Suppressor macrophage (primary cell): ENCODE data around the gene RRN3.
A peak's percentile ranks its signal among the peaks of the same experiment; 100 is the strongest.
"Not testable (repeated sequence)": the region's sequence is repeated elsewhere in the genome, so short reads cannot be mapped to it uniquely, and the experiment has no call there.

Experiments
- DNase-seq, 4 experiments: peaks; one replicate each; pipeline ENCODE4 v3.0.0-alpha.2; 2020 to 2022
- total RNA-seq, 17 experiments: gene quantifications; one replicate each; lab custom pipeline; 2026; ENCODE audit warnings: mixed read lengths in 6 of 17, inconsistent platforms in 3 of 17; lab: John Stamatoyannopoulos, UW

The RRN3 gene, protein sequence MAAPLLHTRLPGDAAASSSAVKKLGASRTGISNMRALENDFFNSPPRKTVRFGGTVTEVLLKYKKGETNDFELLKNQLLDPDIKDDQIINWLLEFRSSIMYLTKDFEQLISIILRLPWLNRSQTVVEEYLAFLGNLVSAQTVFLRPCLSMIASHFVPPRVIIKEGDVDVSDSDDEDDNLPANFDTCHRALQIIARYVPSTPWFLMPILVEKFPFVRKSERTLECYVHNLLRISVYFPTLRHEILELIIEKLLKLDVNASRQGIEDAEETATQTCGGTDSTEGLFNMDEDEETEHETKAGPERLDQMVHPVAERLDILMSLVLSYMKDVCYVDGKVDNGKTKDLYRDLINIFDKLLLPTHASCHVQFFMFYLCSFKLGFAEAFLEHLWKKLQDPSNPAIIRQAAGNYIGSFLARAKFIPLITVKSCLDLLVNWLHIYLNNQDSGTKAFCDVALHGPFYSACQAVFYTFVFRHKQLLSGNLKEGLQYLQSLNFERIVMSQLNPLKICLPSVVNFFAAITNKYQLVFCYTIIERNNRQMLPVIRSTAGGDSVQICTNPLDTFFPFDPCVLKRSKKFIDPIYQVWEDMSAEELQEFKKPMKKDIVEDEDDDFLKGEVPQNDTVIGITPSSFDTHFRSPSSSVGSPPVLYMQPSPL
- 34.2 to 70.5 (median 46.1) reads per million in 17 experiments for total RNA-seq

DNA sequence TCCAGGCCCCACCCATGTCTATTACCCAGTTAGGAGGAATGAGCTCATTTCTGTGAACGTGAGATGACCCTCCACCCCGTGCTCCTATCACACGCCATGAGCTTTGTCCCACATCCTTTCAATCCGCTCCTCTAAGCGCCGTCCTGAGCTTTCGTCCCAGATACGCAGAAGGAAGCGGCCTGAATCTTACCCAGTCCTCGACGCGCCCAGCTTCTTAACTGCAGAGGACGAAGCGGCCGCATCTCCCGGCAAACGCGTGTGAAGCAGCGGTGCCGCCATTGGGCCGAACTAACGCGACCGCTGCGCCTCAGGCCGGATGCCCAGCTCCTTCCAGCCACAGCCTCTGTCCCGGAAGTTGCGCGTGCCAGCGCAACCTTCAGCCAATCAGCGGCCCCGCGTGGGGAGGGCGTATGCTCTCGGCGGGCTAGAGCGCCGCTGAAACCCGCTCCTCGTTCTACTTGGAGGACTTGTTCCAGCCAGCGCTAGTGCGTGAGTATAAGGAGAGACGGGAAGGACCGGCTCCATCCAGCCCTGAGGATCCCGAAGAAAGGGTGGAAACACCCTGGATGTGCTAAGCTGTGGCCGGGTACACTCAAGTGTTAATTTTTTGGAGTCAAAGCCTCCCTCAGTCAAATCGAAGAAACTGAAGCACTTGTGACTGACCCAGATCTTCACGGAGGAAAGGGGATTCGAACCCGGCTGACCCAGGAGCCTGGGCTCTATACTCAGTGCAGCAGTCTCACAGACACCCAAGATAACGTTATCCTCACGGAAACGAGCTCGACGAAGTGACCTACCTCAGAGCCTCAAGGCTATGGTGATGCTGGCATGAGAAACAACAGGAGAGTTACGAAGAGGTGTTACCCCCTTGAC is at the start of gene RRN3:
TSS of gene RRN3 (minus strand) at position 318 of the 873 bp plus-strand sequence. CDS start at position 279, 39 bp downstream.
- DNase-seq: peak; percentile 92 to 96 (median 94)

DNA sequence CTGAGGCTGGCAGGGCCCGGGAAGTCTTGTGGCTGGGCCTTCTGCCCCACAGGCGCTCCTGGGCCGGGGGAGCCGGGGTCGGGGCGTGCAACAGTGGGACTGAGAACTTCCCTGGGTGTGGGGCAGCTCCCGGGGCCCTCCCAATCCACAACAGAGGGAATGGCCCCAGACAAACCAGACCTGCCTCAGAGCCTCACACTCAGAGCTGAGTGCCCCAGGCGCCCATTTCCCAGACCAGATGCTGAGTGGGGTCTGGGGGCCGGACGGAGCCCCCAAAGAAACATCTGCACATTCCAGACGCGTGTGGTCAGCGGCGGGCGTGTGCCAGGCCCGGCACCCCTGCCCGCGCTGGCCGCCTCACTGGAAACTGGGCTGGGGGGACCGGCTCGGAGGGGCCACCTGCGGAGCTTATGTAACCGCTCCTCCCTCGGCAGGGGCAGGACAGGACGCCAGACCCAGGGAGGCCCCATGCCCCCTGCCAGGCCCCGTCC is 49.6 kb upstream of the RRN3 start:
- DNase-seq: not testable (repeated sequence)

DNA sequence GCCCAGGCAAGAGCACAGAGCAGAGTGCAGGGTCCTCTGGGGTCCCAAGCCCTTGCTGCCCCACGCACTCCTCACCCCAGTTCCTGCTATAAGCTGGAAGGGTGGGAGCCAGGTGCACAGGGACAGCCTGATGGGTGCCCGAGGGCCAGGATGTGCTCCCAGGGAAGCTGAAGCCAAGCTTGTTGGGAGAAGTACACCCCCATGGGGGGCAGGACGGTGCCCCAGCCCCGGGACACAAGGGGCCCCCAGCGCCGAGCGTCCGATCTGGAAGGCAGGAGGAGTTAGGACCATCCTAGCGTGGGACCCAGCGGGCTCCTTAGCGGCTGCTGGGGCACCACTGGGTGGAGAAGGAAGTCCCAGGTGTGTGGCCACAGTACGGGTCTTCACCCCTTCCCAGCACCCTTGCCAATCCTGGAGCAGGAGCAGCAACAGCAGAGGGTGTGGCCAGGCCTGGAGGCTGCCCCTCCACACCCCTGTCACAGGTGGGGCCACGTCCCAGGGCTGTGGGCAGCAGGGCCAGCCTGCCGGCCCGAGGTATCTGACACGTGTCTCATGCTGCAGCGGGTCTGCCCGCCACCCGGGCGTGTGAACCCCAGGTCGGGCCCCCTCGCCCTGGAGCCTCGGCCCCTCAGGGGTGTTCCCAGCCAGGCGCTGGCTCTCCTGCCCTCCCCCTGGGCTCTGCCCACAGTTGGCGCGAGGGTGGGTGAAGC is 49.0 kb upstream of the RRN3 start:
- DNase-seq: not testable (repeated sequence)

DNA sequence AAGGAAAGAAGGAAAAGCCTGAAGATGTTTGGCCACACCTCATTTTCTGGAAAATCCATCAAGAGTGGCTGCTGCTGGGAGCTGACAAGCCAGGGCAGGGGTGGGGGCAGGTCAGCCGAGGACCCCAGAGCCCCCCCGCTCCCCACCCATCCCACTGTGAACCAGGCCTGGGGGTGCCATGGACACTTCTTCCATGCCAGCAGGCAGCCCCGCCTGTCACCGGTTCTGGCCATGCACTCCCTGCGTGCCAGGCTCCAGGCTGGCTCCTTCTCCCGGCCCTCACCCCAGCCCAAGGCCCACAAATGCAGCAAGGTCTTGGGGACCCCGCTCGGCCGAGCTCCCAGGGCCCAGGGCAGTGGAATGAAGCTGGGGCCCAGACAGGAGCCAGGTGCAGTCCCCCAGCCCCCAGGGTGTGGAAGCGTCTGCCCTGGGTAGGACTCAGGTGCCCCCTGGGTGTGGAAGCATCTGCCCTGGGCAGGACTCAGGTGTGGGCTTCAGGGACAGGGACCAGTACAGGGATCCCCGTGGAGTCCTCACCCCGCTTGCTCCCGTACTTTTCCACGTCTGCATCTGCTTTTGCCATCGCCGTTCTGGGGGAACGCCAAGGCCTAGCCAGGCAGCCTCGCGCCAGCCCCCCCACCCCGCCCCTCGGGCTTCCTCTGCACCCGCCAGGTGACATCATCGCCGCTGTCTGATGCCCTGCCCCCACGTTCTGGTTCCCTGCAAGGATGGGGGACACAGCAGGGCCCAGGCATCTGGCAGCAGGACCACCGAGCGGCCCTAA is 48.2 kb upstream of the RRN3 start:
- DNase-seq: not testable (repeated sequence)

DNA sequence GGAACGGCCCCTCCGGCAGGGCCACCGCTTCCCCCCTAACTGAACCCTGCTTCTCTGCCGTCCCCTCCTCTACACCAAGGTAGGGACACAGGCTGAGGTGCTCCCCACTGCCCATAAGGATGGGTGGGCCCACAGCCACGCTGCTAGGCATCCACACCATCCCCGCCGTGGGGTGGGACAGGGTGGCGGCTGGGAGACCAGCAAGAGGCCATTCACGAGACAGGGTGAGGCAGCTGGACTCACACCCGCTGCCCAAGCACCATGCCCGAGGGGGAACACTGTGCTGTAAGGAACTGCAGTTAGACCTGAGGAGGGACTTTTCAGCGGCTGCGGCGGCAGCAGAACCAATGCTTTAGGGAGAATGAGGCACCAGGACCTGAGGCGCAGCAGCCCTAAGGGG is 47.5 kb upstream of the RRN3 start:
- no peak for DNase-seq

DNA sequence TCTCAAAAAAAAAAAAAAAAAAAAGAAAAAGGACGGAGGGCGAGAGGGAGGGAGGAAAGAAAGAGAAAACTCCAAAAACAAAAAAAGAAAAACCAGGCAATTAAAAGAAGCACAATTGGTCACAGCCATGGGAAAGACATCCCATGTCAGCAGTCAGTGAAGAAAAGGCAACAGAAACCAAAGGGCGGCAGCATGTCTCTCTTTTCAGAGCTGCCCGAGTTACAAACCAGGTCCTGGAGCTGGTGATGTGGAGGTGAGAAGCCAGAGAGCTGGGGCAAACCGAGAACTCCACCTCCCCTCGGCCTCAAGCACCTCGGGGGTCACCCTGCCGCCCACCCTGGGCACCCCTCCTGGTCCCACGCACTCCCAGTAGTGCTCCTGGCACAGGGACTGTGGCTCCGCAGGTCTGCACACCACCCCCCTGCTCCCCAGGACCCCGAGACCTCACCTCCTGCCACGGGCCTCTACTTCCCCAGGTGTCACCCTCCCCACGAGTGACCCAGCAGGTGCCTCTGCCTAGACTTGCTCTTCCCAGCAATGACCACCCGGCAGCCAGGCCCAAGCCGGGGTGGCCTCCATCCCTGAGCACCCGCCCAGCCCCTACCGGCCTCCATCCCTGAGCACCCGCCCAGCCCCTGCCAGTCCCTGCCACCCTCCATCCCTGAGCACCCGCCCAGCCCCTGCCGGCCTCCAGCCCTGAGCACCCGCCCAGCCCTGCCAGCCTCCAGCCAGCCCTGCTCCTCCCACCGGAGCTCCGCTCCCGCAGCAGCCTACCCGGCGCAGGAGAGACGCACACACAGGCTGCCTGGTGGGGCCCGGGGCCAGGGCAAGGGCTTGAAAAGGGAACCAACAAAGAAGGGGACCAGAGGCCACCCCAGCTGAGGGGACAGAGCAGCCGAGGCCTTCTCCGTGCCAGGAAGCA is 46.6 kb upstream of the RRN3 start:
- not testable (repeated sequence) for DNase-seq

DNA sequence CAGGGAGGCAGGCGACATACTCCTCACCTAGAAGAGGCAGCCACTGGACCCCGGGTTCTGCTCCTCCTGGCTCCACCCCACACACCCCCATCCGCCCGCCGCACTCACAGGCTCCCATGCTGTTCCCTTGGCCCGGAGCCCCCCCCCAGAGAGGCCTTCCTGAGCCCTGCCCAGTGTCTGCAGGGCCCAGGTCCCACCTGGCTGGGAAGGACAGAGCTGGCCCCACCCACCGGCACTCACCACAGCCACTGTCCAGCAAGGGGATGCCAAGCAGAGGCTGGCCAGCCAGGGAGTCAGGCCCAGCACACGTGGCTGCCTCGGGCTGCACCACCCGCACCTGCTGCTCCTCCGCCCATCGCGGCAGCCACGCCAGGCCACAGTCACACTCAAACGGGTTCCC is 43.4 kb upstream of the RRN3 start:
- DNase-seq: not testable (repeated sequence)

DNA sequence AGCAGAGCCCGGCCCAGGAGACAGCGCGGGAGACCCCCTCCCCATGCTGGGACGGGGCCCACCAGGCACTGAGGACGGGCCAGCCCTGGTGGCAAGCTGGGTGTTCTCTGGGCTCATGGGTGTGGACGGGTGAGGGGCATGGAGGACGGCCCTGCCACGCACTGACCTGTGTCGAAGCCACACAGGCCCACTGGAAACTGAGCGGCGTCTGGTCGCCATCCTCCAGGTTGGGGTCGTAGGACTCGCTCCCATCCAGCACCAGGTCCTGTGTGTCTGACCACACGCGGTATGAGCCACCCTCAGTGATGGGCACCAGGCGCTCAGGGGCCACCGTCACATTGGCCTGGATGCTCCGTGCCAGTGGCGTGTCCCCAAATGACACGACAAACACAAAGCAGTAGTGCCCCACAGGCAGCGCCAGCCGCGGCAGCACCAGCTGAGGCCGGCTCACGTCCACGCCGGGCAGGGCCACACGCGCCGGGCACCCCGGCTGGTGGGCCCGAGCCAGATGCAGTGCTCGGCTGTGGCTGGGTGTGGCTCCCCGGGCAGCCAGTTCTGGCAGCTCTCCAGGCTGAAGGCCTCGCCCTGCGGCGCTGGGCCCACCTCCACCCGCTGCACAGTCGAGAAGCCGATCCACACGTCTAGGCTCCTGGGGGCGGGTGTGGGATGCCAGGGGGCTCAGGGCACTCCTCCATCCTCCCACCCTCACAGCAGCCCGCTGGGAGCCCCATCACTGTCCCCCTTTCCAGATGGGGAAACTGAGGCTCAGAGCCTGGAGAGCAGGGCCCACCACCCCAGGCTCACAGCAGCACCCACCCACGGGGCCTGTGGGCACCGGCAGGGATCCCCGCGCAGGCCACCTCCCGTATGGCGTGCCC is 41.6 kb upstream of the RRN3 start:
- DNase-seq: not testable (repeated sequence)

DNA sequence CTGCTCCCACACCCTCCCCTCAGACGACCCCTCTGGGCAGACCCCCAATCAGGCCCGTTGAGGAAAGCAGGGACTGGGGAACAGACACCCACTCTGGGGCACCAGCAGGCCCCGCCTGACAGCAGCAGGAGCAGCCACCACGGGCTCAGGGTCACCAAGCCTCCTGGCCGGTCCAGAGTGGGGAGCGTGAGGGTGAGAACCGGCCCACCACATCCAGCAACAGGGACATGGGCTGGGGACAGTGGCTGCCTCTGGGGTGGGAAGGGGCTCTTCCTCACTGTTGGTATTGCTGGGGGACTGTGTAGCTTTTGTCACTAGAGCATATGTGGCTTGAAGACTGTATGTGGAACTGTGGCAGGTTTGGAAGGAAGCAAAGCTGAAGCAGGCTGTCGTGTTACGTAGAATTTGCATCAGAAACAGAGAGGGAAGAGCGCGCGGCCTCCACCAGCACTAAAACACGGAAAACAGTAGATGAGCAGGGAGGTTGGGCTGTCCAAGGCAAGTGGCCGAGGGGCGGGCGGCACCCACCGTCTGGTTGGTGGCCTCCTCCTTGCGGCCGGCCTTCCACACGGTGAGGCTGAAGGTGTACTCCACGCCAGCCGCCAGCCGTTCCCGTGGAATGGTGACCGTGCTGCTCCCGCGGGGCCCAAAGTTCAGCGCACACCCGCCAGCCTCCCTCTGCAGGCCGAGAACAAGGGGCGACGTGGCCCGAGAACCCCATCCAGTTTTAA is 40.8 kb upstream of the RRN3 start:
- not testable (repeated sequence) for DNase-seq

DNA sequence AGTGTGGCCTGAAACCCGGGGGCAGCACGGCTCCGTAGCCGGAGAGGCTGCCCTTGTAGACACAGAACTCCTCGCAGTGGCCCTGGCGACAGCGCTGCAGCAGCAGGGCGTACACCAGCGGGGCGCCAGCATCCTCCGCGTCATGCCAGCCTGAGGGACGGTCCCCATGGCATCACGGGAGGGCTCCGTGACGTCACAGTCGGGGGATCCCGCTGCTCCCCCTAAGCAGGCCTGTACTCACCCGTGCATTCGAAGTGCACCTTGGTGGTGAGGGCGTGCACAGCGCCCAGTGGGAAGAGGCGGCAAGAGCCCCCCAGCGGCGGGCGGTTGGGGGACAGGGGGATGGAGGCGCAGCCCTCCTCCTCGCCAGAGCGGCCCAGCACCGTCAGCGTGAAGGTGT is 39.5 kb upstream of the RRN3 start:
- not testable (repeated sequence) for DNase-seq

DNA sequence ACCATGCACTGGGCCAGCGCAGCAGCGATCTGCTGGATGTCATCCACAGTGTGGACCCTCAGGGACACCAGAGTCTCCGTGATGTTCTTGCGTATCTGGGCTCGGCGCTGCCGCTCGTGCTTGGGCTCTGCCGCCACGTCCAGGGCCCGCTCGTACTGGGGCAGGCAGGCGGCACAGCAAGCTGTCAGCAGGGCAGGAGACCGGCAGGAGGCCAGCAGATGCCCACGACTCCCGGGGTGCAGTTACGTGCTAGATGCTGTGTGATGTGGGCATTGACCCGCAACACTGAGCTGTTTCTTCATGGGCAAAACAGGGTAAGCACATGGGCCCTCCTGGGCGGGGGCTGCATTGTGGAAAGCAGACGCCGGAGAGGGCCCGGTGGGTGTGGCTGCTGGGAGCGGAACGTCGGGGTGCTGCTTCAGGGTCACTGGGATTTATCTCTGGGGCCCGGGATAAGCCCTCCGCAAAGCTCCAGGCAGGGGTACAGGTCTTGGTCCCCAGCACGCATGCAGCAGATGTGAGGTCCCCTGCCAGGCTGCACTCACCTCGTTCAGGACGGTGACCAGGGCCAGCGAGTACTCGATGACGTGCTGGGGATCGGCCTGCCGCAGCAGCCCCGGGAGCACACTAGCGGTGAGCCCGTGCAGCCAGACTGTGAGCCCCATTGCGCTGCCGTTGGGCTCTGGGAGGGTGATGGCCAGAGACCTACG is 38.8 kb upstream of the RRN3 start:
- DNase-seq: not testable (repeated sequence)

DNA sequence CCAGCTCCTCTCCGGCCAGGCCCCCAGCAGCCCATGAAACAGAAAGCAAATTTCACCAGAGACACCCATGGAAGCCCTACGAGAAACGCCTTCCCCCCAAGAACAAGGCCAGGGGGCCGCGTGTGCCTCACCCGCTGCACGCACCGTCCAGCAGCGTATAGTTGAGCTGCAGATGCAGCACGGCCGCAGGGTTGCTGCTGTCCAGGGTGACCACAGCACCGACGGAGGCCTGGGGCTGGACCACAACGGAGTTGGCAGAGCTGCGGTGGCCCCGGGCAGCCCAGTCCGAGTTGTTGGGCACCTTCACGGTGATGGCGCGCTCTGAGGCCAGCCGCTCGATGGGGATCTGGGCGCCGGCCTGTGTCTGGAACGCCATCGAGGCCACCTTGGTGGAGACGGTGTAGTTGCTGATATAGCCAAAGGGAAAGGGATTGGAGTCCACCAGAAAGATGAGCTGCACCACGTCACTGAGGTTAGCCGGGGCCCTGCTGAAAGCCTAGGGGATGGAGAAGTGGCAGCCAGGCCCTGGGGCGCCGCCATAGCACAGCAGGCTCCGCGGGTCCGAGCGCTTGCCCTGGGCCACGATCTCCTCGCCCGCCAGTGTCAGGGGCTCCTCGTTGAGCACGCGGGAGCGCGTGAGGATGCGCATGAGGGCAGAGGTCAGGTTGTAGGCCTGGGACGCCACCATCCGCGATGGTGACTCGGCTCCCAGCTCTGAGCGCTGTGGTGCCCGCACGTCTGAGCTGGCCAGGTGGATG is 37.0 kb upstream of the RRN3 start:
- not testable (repeated sequence) for DNase-seq

DNA sequence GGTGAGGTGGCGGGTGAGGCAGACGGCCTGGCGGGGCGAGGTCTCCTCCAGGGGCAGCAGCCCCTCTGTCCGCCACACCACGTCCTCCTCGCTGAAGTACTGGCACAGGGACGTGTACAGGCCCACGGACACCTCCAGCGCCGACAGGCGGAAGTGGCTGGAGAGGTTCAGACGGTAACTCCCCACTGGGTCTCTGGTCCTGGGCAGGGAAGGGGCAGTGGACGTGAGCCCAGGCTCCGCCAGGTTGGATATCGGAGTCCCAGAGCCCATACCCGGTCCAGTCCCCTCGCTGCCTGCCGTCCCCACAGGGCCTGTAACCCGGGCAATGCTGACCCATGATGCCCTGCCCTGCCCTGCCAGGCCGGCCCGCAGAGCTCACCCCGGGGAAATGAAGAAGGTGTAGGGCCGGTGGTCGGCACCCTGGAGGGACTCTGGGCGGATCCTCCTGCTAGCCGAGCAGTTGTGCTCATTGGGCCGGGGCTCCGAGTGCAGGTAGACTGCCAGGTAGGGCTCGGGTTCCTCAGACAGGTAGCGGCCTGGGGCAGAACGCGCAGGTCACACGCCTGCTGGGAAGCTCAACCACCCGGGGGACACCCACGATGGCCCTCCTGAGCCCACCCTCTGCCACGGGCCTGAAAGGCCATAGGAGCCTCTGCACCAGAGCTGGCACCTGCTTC is 36.3 kb upstream of the RRN3 start:
- DNase-seq: not testable (repeated sequence)

DNA sequence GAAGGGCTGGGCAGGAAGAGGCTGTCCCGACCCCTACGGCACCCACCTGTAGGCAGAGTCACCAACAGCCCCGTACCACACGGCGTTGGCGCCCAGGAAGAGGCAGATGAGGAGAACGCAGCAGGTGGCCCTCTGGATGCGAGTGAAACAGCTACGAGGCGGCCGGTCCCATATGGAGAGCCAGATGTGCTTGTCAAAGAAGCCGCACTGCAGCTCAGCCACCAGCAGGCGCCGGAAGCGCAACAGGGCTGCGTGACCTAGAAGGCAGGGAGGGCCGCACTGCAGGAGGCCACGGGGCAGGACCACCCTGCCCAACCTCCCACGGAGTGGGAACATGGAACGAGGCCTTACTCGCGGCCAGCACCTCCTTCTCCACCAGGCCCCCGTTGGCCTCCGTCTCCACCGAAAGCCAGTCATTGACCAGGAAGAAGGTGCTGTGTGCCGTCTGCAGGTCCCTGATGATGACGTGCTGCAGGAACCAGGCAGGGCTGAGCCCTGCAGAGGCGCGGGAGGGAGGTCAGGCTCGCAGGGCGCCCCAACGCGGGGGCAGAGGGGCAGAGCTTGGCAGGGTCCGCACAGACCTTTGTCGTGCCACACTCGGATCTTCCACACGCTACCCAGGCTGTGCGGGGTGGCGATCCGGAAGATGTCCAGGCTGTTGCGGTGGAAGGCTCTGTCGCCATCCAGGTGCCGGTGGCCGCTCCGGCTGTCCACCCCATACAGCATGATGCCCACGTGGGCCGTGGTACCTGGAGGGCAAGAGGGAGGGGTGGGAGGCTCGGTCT is 33.8 kb upstream of the RRN3 start:
- DNase-seq: not testable (repeated sequence)

DNA sequence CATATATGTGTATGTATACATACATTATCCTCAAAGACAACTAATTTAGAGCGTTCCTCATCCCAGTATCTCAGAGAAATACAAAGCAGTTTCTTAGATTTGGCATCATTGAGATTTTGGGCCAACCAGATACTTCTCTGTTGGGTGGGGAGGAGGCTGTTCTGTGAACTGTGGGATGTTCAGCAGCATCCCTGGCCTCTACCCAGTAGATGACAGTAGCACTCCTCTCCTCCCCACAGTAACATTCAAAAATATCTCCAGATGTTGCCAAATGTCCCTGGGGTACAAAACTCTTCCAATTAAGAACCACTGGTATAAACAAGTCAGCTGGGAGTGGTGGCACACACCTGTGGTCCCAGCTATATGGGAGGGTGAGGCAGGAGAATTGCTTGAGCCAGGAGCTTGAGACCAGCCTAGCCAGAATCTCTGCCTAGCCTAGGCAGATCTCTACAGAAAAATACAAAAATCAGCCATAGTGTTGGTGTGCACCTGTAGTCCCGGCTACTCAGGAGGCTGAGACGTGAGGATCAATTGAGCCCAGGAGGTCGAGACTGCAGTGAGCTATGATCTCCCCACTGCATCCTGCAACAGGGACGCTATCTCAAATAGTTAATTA is 6.4 kb upstream of the RRN3 start:
- not testable (repeated sequence) for DNase-seq
